Measurements from ENCODE around the gene RASA1. TPM values are rescaled to one million over a fixed set of nuclear protein-coding genes. Genes with fewer than 3 reads are reported as not detected.

RASA1 gene
- 37.1 and 39.6 TPM in 2 replicates for total RNA-seq

GRCh38 chr5:87267574-87268125 lies at the start of gene RASA1:
Gene RASA1 (plus strand): TSS chr5:87267883. CDS start chr5:87268452, 569 bp downstream.

GRCh38 chr5:87412630-87413342 lies 145.1 kb downstream of the RASA1 start, which contains the start of gene CCNH:
Gene CCNH (minus strand): TSS chr5:87412930. CDS start chr5:87412794, 136 bp downstream.

Small RNAs within 50 kb of the gene (small RNA-seq; reads per million reads assigned to genes)
- gene RN7SL629P = not detected
- not detected for gene RNU6-606P
- not detected for gene RNU6-727P

Other genes starting within 250 kb of the RASA1 start
- gene CCNH, start 145.0 kb downstream of the RASA1 start, total RNA-seq = 96.4 and 98.5 TPM in 2 replicates